ENCODE results near the gene LTBP2. TPM values are rescaled to one million over a fixed set of nuclear protein-coding genes. Genes with fewer than 3 reads are reported as not detected.

Gene LTBP2
- total RNA-seq, 1 experiment from 2014 or later = 17.4 TPM

DNA sequence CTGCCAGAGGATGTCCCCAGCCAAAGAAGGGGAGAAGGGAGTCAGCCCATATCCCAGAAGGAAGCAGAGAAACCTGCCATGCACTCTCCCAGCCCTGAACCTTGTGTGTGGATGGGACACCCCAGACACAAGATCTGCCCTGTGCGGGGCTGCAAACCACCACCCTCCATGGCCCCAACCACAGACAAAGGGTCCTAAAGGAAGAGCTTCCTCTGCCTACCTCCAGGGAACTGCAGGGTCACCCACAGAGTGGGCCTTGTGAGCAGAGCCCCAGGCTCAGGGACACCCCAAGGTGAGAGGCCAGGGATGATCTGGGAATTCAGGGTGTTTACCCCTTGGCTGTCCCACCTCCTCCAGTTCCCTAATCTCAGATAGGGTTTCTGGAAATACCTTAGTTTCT is 62.0 kb downstream of the LTBP2 start:
- no TSS peak for BruUV-seq (replicated peaks)
- no peak overlapping the region for H3K9ac ChIP-seq (ENCODE audit: low read length)
- H3K27me3 ChIP-seq (ENCODE audit: low read length) = no peaks in the 10 kb centered on the region
- POLR2A ChIA-PET (ENCODE audit: unreplicated experiment) = no interaction called here
- H2AFZ ChIP-seq (ENCODE audit: low read length) = no peak overlapping the region
- no peak overlapping the region for H3K27ac ChIP-seq (ENCODE audit: low read length)
- no peaks in the 10 kb centered on the region for H3K79me2 ChIP-seq (ENCODE audit: low read length)
- no peaks in the 10 kb centered on the region for H3K9me2 ChIP-seq (replicated peaks; ENCODE audit: low read length)
- no peak for ATAC-seq
- no peaks in the 10 kb centered on the region for H3K9me3 ChIP-seq (ENCODE audit: low read length)
- H3F3A ChIP-seq (ENCODE audit: low read length, unreplicated experiment) = no peaks in the 10 kb centered on the region
- H3K4me2 ChIP-seq (ENCODE audit: low read length) = no peak overlapping the region
- TF ChIP-seq EZH2phosphoT487 (IDR thresholded peaks at IDR 0.05; ENCODE audit: borderline replicate concordance, low read length) (no peak), CTCF (conservative IDR thresholded peaks at IDR 0.05; ENCODE audit: low read depth, low read length) (no peak), EZH2 (IDR thresholded peaks at IDR 0.05; ENCODE audit: low read length, unreplicated experiment) (no peak)
- H3K36me3 ChIP-seq (ENCODE audit: low read depth, low read length) = no peaks in the 10 kb centered on the region
- no peak overlapping the region for H3K4me3 ChIP-seq (ENCODE audit: low read length)
- CTCF ChIA-PET = no interaction called here
- intact Hi-C loops (cut with micrococcal nuclease) = no loop called here
- peaks cover 14% of the 10 kb centered on the region for H3K4me1 ChIP-seq (ENCODE audit: insufficient read depth, low read length)
- no peak for DNase-seq
- H4K20me1 ChIP-seq (ENCODE audit: low read length) = no peaks in the 10 kb centered on the region

GRCh38 chr14:74549588-74549987 is 62.4 kb downstream of the LTBP2 start:
- H3K27me3 ChIP-seq (ENCODE audit: low read length) = no peaks in the 10 kb centered on the region
- peak; percentile 71 for DNase-seq
- no peaks in the 10 kb centered on the region for H3K9me3 ChIP-seq (ENCODE audit: low read length)
- no peaks in the 10 kb centered on the region for H4K20me1 ChIP-seq (ENCODE audit: low read length)
- BruUV-seq (replicated peaks) = no TSS peak
- H3K79me2 ChIP-seq (ENCODE audit: low read length) = no peaks in the 10 kb centered on the region
- H3K4me2 ChIP-seq (ENCODE audit: low read length) = no peak overlapping the region
- H3K4me3 ChIP-seq (ENCODE audit: low read length) = no peak overlapping the region
- no peak overlapping the region for H2AFZ ChIP-seq (ENCODE audit: low read length)
- ATAC-seq = peak; percentile 98
- POLR2A ChIA-PET (ENCODE audit: unreplicated experiment) = no interaction called here
- H3F3A ChIP-seq (ENCODE audit: low read length, unreplicated experiment) = no peaks in the 10 kb centered on the region
- peaks cover 14% of the 10 kb centered on the region for H3K4me1 ChIP-seq (ENCODE audit: insufficient read depth, low read length)
- no peaks in the 10 kb centered on the region for H3K36me3 ChIP-seq (ENCODE audit: low read depth, low read length)
- CTCF ChIA-PET = no interaction called here
- H3K9me2 ChIP-seq (replicated peaks; ENCODE audit: low read length) = no peaks in the 10 kb centered on the region
- no peak overlapping the region for H3K9ac ChIP-seq (ENCODE audit: low read length)
- intact Hi-C loops (cut with micrococcal nuclease) = loop anchor here (1.0 to 2.0 kb wide), 2 partner anchors 22 to 59 kb away; no protein-coding TSS in a partner anchor
- H3K27ac ChIP-seq (ENCODE audit: low read length) = no peak overlapping the region
- TF ChIP-seq EZH2phosphoT487 (IDR thresholded peaks at IDR 0.05; ENCODE audit: borderline replicate concordance, low read length) = no peak
- peak; percentile 74 for TF ChIP-seq CTCF (conservative IDR thresholded peaks at IDR 0.05; ENCODE audit: low read depth, low read length)

DNA sequence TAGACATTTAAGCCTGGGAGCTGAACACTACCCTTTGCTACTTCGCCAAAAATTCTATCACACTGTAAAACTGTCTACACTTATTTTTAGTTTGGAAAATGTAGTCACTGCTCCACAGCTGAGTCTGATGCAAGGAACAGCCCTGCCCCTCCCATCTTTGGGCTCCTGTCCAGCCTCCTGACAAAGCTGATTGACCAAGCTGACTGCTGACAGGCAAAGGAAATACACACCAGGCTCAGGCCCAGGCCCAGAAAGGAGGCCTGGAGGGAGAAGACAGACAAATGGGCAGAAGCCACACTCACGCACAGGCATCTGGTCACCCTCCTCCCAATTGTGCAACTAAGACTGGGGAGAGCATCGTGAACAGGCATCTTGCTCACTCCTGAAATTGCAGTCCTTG is 63.2 kb downstream of the LTBP2 start:
- Histone ChIP-seq H3K4me3 (ENCODE audit: low read length) (no peak overlapping the region), H3K4me2 (ENCODE audit: low read length) (no peak overlapping the region), H3K9me3 (ENCODE audit: low read length) (no peaks in the 10 kb centered on the region), H3K9ac (ENCODE audit: low read length) (no peak overlapping the region), H3K4me1 (ENCODE audit: insufficient read depth, low read length) (peaks cover 14% of the 10 kb centered on the region), H4K20me1 (ENCODE audit: low read length) (no peaks in the 10 kb centered on the region), H3F3A (ENCODE audit: low read length, unreplicated experiment) (no peaks in the 10 kb centered on the region), H3K27ac (ENCODE audit: low read length) (no peak overlapping the region), H3K9me2 (replicated peaks; ENCODE audit: low read length) (no peaks in the 10 kb centered on the region), H3K36me3 (ENCODE audit: low read depth, low read length) (no peaks in the 10 kb centered on the region), H3K27me3 (ENCODE audit: low read length) (no peaks in the 10 kb centered on the region), H2AFZ (ENCODE audit: low read length) (no peak overlapping the region), H3K79me2 (ENCODE audit: low read length) (no peaks in the 10 kb centered on the region)
- BruUV-seq (replicated peaks) = no TSS peak
- ChIA-PET CTCF (no interaction called here), POLR2A (ENCODE audit: unreplicated experiment) (no interaction called here)
- ATAC-seq = peak; percentile 48
- TF ChIP-seq EZH2 (IDR thresholded peaks at IDR 0.05; ENCODE audit: low read length, unreplicated experiment) (no peak), EZH2phosphoT487 (IDR thresholded peaks at IDR 0.05; ENCODE audit: borderline replicate concordance, low read length) (no peak), CTCF (conservative IDR thresholded peaks at IDR 0.05; ENCODE audit: low read depth, low read length) (no peak)
- intact Hi-C loops (cut with micrococcal nuclease) = loop anchor here (1.0 to 2.0 kb wide), 2 partner anchors 22 to 60 kb away; no protein-coding TSS in a partner anchor
- peak; percentile 38 for DNase-seq
